Daoy (cell line): ENCODE results near the gene PACRG. TPM values are rescaled to one million over a fixed set of nuclear protein-coding genes. Genes with fewer than 3 reads are reported as not detected.

ENCODE experiments used
- DNase-seq: peaks from one replicate; pipeline ENCODE4 v3.0.0-alpha.2; 2015; ENCODE audit warnings: low read depth
- total RNA-seq: library from RNA; depleted of rRNA; stranded (reverse); fragments of >200 nt; shearing (Covaris generic); gene quantifications from 2 replicates; pipeline ENCODE4 v1.2.3, GENCODE V29; 2014

Gene PACRG
- total RNA-seq, 1 experiment from 2014 or later = not detected

GRCh38 chr6:163241683-163242082, 513.9 kb downstream of the PACRG start:
- no peak for DNase-seq

GRCh38 chr6:163243083-163243482, 515.3 kb downstream of the PACRG start:
- DNase-seq = peak; percentile 49

- DNase-seq = peak; percentile 53
Measured at GRCh38 chr6:163243692-163244589, 516.2 kb downstream of the PACRG start.

- DNase-seq = no peak
Measured at GRCh38 chr6:163248051-163248450, 520.3 kb downstream of the PACRG start.

DNA sequence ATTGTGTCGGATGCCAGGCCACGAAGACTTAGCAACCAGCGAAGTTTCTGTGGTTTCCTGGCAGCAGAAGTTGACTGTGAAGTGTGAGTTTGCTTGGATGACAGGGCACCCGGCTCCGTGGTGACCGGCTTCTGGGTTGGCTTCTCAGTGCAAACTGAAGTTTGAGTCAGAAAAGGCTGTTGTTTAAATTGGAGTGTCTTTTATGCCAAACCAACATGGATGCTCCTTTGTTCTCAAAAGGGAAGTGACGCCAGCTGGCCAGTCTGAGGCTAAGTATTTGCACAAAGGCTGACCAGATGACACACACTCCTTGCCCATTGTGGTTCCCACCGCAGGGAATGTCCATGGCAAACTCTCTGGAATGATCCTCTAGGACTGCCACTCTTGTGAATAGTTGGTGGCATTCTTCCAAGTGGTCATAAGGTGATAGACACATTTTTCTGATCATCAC, 521.9 kb downstream of the PACRG start:
- peak; percentile 81 for DNase-seq

- DNase-seq = no peak
Measured at GRCh38 chr6:163250116-163250515, 522.3 kb downstream of the PACRG start.

- no peak for DNase-seq
Measured at GRCh38 chr6:163252061-163252591, 524.4 kb downstream of the PACRG start.

- DNase-seq = no peak
Measured at GRCh38 chr6:163253556-163254213, 525.9 kb downstream of the PACRG start.

DNA sequence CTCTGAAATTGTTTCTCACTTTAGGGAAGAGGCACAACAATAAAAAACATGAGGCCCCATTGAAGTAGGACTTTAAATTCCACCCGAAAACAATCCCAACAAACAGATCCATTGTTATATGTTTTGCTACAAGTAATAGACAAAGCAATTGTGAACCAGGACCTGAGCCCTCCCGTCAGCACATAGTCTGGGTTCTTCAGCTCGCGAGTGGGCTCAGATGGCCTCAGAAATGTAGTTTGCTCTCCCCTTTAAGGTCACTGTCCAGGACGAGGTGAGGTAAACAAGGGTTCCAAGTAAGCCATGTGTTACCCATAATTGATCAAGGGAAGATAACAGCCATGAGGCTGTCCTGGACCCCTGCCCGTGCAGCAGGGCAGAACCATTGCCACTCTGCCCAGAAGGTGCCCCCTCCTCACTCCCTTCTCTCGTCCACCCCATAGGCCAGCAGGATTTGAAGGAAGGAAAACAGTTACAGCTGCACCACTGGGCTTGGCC, 526.6 kb downstream of the PACRG start:
- DNase-seq = no peak

DNA sequence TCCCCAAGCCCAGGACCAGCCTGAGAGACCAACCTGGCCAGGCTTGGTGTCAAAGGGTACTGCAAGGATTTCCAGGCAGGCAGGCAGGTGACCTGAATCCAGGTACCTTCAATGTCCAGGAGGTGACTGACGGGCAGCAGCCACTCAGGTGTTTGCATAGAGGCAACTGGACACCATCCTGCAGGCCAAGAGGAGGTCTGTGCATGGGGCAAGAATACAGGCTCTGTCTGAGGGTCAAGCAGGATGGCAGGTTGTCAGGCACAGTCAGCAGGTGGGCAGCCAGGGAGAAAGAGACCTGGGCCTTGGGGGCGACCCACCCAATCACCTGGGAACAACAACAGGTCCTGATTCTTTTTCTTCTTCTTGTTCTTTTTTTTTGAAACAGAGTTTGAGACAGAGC, 527.5 kb downstream of the PACRG start:
- no peak for DNase-seq

DNA sequence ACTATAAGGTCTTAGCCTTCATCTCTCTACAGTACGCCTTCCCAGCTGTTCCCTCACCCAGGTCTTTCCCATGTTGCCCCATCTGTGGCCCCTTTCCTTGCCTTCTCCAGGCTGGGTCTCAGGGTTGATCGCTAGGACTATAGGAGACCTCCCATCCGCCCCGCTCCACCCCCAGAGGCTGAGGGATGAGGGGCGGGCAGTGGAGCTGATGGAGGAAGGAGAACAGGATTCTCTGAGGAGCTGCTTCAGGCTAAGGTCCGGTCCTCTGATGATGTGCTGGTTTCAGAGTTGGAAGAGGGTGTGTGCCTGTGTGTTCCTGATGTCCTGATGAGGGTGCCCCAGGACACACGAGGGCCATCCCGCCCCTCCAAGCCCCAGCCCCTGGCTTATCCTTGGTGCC, 531.9 kb downstream of the PACRG start:
- DNase-seq = no peak

DNA sequence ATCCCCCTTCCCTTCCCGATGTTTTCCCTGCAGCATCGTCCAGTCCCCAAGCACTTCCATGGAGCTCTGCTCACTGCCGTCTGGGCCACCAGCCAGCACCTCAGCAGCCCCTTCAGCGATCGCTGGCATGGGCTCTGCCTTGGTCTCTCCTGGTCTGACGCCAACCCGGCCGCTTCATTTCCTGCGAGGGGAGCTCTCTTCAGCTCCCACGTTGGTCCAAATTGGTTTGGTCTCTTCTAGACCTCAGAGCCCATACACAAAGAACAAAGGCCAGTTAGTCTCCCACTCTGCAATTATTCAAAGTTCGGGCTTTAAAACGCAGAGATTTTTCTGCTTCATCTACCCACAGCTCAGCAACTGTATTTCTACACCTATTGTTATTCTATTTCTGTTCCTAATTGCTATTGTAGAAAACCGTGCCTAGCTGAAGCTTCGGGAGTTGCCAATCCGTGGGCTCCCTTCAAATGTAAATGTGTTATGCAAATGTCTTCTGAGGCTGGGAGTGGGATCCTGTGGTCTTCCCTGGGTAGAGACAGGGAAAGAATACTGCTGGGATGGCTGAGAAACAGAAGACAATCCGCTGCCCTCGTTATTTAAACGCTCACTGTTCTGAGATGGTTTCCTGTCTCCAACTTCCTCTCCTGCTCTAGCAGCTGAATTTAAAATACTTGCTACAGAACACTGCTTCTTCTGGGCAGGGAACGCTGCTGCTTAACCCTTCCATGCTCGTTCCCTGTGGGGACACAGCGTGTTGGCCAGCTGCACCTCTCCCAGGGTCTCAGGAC, 532.5 kb downstream of the PACRG start:
- peak; percentile 60 for DNase-seq

- peak; percentile 48 for DNase-seq
Measured at GRCh38 chr6:163260911-163261310, 533.1 kb downstream of the PACRG start.

DNA sequence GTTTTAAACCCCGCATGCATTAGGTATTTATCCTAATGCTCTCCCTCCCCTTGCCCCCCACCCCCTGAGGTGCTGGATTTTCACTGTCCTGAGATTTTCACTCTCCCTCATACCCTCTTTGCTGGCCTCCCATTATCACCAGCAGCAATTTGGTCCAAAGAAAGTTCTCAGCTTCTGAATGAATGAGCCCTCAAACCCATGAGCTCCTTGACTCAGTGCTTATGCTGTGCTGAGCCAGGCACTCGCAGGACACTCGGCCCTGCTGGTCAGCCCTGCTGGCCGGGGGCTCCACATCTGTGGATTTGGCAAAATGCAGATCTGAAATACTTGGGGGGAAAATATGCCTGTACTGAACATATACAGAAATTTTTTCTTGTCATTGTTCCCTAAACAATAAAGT, 533.6 kb downstream of the PACRG start:
- DNase-seq = no peak

- DNase-seq = no peak
Measured at GRCh38 chr6:163262080-163262479, 534.3 kb downstream of the PACRG start.

DNA sequence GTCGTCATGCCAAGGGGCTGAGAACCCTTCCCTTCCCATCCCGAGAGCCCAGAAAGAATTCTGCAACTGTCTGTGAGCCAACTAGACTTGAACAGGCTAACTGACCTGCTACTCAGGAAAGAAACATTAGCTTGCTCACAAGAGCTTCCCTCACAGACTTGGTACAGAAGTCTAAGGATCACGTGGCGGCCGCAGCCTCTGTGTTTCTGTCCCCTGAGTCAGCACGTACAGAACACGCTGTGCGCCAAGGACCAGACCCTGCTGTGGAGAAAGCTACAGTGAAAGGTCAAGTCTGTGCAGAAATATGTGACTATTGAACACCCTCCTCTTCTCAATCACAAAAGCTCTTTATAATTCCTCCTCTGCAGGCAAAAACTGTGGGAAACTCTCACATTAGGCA, 535.4 kb downstream of the PACRG start:
- no peak for DNase-seq

DNA sequence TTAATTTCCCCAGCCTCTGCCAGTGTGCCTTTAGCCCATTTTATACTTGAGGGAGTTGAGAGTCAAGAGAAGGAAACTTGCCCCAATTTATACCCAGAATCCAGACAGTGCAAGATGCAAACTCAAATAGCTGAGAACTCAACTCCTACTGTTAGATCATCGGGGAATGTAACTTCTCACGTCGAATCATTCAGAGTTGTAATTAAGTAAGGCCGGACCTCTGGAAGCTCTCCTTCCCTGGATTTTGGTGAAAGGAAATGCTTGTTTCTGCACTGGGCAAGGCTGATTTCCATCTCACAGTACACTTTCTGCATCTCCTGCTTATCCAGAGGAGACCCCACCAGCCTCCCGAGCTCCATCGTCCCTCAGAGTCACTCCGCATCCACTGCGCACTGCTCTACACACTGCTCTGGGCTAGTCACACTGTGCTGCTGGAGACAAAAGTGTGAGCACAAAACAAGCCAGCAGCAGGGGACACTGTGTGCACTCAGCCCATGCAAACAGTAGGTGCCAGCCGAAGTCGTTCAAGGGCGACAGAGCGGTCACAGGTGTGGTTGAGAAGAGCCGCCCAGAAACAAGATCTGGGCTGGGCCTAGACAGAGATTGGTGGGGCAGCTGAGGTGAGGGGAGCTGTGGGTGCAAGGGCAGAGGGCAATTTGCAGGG, 536.4 kb downstream of the PACRG start:
- no peak for DNase-seq

DNA sequence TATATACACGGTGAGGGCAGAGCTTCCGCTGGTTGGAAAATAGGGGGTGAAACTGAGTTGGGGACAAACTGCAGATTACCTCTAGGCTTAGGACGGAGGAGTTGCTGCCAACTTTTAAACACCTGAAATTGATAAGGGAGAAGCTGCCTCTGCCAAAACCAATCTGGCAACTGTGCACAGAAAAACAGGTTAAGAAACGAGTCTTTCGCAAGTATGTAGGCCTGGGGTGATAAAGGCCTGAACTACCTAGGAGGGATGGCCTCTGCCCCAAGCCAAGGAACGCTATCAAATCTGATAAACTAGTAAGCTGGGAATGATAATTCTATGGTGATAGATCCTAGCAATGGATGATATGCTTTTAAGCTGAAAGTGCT, 536.9 kb downstream of the PACRG start:
- no peak for DNase-seq

DNA sequence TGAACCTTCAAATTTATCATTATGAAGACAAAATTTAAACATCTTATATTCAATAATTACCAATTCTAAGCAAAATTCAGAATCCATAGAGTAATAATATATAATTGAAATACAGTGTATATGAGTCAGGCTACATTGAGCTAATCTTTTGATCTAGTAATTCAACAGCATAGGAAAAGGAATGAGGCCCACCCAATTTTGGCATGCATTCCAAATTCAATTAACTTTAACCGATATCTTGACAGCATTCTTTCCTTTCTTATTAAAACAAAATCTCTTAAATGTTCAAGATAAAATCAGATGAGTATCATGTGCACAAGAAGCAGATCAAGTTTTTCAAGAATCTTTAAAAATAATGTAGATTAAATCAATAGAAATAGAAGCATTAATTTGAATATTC, 553.9 kb downstream of the PACRG start:
- DNase-seq = no peak

GRCh38 chr6:163282672-163283071, 554.9 kb downstream of the PACRG start:
- no peak for DNase-seq

- no peak for DNase-seq
Measured at GRCh38 chr6:163284151-163284550, 556.4 kb downstream of the PACRG start.
